GM12878 (cell line): ENCODE data around the gene CAVIN1. TPM values are rescaled to one million over a fixed set of nuclear protein-coding genes. Genes with fewer than 3 reads are reported as not detected.
A peak's percentile ranks its signal among the peaks of the same experiment; 100 is the strongest.

Source experiments
- BCL3 ChIP-seq: IDR thresholded peaks from 2 replicates; pipeline ENCODE4 v1.6.1; 2011; ENCODE audit warnings: borderline replicate concordance, low read depth, mild to moderate bottlenecking, moderate library complexity, low read length; ENCODE audit not compliant: insufficient read depth, poor library complexity, severe bottlenecking
- CREB1 ChIP-seq: IDR thresholded peaks from 2 replicates; pipeline ENCODE4 v1.6.1; 2012; ENCODE audit warnings: low read depth, mild to moderate bottlenecking, inconsistent platforms
- CTCF ChIP-seq, 3 experiments: IDR thresholded peaks in 2 of 3; conservative IDR thresholded peaks in 1 of 3; 2 replicates each; pipeline ENCODE4 v1.5.1; 2011; ENCODE audit warnings: low read depth in 3 of 3, low read length in 3 of 3, mild to moderate bottlenecking in 3 of 3, control low read depth in 2 of 3, moderate library complexity in 2 of 3, inconsistent platforms in 1 of 3, mixed read lengths in 1 of 3; ENCODE audit not compliant: control insufficient read depth in 2 of 3, insufficient read depth in 1 of 3; ENCODE audit errors: extremely low read depth in 1 of 3
- EED ChIP-seq: sonication (generic); IDR thresholded peaks from 2 replicates; pipeline ENCODE4 v1.6.1; 2016; ENCODE audit warnings: antibody characterized with exemption, low read depth
- ESRRA ChIP-seq: IDR thresholded peaks from 2 replicates; pipeline ENCODE4 v1.6.1; 2012; ENCODE audit warnings: mild to moderate bottlenecking, low read length, improper control_type of control experiment
- IKZF1 ChIP-seq: fragments of 450-650 bp; conservative IDR thresholded peaks from 2 replicates; pipeline ENCODE4 v1.6.1; 2017; ENCODE audit warnings: antibody characterized with exemption, mild to moderate bottlenecking
- MTA3 ChIP-seq: IDR thresholded peaks from 2 replicates; pipeline ENCODE4 v1.6.1; 2012; ENCODE audit warnings: low read length, inconsistent platforms, borderline replicate concordance
- NKRF ChIP-seq: fragments of 450-650 bp; conservative IDR thresholded peaks from 2 replicates; pipeline ENCODE4 v1.6.1; 2017; ENCODE audit warnings: mild to moderate bottlenecking, moderate library complexity
- POLR2A ChIP-seq: IDR thresholded peaks from 2 replicates; pipeline ENCODE4 v1.6.1; 2011; ENCODE audit warnings: low read depth, mild to moderate bottlenecking, low read length
- TCF3 ChIP-seq: IDR thresholded peaks from 2 replicates; pipeline ENCODE4 v1.6.1; 2012; ENCODE audit warnings: low read depth, mild to moderate bottlenecking, low read length, borderline replicate concordance; ENCODE audit not compliant: insufficient read depth
- YBX1 ChIP-seq: fragments of 450-650 bp; IDR thresholded peaks from 2 replicates; pipeline ENCODE4 v1.6.1; 2016; ENCODE audit warnings: antibody characterized with exemption
- ZNF384 ChIP-seq: IDR thresholded peaks from 2 replicates; pipeline ENCODE4 v1.6.1; 2012; ENCODE audit warnings: low read depth, mild to moderate bottlenecking, low read length, improper control_type of control experiment, borderline replicate concordance
- polyA plus RNA-seq, 11 experiments: library from polyadenylated mRNA; depleted of rRNA in 4 of 11; unstranded in 6 of 11; stranded (reverse) in 5 of 11; fragments of >200 nt; fragmentation: Nextera tagmentation in 4 of 11; fragmentation: Illumina TruSeq in 1 of 11; extraction: Ambion mirVana in 4 of 11; extraction: Trizol in 1 of 11; gene quantifications; 1 replicate in 1 of 11; 2 replicates in 10 of 11; pipeline versions ENCODE4 v1.2.1 to v1.2.3, GENCODE V29; 2011 to 2016; ENCODE audit warnings: inconsistent platforms in 2 of 11, missing spikeins in 2 of 11, low read depth in 1 of 11
- total RNA-seq, 4 experiments: library from RNA; depleted of rRNA in 3 of 4; stranded (reverse); fragments of >200 nt in 3 of 4; fragmentation: Illumina TruSeq in 1 of 4; extraction: Trizol in 1 of 4; gene quantifications; 2 replicates each; pipeline versions ENCODE4 v1.2.1 to v1.2.3, GENCODE V29; 2013 to 2021

CAVIN1 gene
- total and polyA plus RNA-seq, 10 of the 15 experiments (the other 5 are each of a cell fraction or from before 2014, with no cell fraction given) = 0.03 to 1.1 (median 0.37) TPM

- TF ChIP-seq BCL3 (no peak), NKRF (no peak), ZNF384 (no peak), TCF3 (no peak), POLR2A (peak; percentile 67), CTCF (IDR thresholded peaks at IDR 0.05 in 2 of 3, conservative IDR thresholded peaks at IDR 0.05 in 1 of 3; ENCODE audit: control insufficient read depth in 2 of 3, extremely low read depth in 1 of 3, insufficient read depth in 1 of 3, low read depth in 3 of 3, low read length in 3 of 3) (no peak), EED (no peak), CREB1 (no peak), ESRRA (no peak), IKZF1 (0 out of 2 replicates have a peak, but pooled peaks have one; percentile 12), MTA3 (no peak), YBX1 (no peak)
Measured at GRCh38 chr17:42414704-42415409, 8.2 kb downstream of the CAVIN1 start (continued).
